IPS-NIHi11 (cell line): ENCODE results near the gene GCNT1.

ENCODE experiments used
- DNase-seq: peaks from one replicate; pipeline ENCODE4 v3.0.0; 2012; ENCODE audit warnings: mixed read lengths, low spot score

Gene GCNT1

DNA sequence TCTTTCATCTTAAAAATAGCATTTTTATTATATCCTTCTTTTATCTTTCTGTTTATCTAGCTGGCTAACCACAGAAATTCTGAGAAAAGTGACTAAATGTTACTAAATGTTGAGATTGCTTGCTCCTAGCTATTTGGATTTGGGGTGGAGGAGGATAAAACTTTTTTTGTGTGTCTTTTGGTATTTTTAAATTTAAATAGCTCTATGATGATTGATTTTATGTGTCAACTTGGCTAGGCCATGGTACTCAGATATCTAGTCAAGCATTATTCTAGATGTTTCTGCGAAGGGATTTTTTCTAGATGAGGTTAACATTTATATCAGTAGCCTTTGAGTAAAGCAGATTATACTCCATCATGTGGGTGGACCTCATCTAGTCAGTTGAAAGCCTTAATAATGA, 75.0 kb downstream of the GCNT1 start:
- no peak for DNase-seq

DNA sequence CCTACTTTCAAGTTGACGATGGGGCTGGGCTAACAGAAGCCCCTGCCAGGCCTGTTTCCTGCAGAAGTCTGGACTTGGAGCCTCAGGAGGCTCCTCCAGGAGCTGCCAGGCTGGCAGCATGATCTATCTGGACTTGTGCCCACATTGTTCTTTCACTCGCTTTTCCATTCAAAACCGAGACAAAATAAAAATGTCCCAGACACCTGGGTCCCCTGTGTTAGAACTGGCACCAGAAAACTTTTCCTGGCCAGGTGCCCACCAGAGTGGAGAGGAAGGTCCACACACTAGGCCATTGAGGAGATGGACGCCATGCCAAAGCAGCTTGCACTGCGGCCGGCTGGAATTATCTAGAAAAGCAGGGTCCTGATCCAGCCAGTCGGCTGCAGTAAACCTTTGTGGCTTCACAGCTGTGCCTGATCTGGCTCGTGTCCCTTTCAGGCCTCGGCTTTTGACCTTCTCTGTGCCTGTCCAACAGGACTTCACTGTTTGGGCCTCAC, 78.2 kb downstream of the GCNT1 start:
- peak; percentile 26 for DNase-seq

DNA sequence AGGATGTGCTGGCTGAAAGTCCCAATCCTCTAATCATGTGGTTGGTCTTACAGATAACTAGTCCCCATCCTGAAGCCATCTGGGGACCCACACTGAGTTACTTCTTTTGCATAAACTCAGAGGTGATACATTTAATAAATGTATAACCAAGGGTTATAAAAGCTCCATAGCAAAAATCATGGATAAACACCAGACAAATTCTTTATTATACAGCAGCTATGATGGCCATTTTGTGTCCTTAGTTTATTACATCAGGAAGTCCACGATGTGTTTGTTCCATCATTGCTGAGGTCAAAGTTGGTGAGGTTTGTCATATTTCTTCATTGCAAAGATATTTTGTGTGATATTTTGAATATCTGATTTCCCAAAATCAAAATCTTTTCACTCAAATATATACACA, 80.2 kb downstream of the GCNT1 start:
- no peak for DNase-seq

DNA sequence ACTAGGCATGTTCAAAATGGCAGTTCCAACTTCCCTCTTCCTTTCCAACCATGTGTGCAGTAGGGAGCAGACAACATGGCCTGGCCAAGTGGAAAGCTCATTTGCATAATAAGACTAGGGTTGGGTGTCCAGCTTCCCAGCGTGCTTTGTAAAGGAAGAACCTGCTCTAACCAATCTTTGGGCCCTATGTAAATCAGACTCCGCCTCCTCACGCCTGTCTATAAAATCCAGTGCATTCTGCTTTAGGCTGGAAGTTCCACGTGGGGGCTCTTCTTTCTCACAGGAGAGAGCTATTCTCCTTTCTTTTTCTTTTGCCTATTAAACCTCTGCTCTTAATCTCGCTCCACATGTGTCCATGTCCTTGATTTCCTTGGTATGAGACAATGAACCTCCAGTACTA, 83.4 kb downstream of the GCNT1 start:
- peak; percentile 42 for DNase-seq

DNA sequence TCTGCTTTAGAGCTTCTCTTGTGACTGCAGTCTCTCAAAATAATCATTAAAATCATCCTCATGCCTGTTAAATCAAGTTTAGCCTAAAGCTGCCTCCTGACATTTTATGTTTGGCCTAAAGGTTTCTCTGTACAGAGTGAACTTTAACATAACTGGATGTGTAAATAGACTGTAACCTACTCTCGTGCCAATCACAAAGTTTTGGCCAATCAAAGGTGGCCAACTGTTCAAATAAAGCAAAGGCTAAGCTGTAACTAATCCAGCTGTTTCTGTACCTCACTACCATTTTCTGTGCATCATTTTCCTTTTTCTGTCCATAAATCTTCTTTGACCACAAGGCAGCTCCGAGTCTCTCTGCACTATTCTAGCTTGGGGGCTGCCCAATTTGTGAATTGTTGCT, 86.2 kb downstream of the GCNT1 start:
- DNase-seq = no peak

DNA sequence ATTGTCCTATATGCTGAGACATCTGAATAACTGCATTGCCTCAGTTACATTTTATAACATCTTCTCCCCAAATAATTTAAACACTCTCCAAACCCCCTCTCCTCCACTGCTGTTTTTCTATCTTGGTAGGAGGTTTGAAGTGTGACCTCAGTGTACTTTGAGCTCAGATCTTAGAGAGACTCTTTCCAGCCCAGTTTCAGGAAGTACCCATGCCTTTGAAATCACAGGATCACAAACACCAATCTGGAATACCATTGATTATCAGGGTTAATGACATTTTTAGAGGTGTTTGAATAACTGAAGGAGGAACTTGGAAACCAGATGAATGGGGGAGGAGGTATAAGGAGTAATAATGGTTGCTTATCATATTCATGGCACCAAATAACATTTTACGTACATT, 93.2 kb downstream of the GCNT1 start:
- no peak for DNase-seq

DNA sequence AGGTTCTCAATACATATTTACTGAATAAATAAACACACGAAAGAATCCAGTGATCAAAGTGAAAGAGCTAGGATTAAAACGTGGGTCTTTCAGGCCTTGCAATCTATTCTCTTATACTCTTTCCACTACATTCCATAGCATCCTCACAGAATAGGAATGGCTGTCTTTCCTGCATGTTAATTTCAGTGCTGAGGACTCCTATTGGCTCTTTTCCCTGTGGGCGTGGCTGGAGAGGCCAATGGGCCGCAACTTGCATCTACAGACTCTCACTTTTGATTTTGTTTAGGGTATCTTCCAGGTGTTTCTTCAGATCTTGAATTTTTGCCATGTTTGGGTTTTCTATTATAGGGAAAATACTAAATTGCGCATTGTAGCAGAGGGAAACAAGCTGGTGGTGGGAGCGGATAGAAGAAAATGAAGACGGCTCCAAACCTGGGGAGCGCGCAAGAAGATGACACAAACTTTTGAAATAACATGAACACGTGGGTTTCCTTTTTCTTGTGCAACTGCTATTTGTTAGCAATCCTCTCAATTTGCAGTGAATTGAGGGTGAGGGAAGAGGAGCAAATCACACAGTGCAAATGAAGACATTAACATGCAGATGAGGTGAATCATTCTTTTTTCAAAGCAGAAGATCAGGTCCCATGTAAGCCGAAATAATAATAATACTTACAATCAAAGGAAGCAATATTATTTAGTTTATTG, 93.9 kb downstream of the GCNT1 start:
- peak; percentile 29 for DNase-seq

DNA sequence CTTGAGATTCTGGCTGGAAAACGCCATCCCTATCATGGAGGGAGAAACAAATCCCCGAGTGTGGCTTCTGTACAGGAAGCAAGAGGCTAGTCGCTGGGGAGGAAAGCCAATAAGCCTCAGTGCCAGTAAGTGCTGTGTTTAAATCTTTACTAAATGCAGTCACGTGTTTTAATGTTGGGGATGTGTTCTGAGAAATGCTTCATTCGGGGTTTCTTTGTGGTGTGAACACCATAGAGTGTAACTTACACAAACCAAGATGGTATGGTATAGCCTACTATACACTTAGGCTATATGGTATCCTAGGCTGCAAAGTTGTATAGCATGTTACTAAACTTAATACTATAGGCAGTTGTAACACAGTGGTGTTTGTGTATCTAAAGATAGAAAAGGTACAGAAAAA, 94.7 kb downstream of the GCNT1 start:
- no peak for DNase-seq
